Transverse colon (tissue), 4 donors: ENCODE data around the gene NOTCH2. TPM values are rescaled to one million over a fixed set of nuclear protein-coding genes. Genes with fewer than 3 reads are reported as not detected.

Experiments used
- DNase-seq: peaks from one replicate; pipeline ENCODE4 v3.0.0-alpha.2; 2019
- H3K27ac ChIP-seq, 4 donors: fragments of 200-600 bp; sonication (generic); 2 replicates each; pipeline ENCODE4 v1.5.1; 2016 to 2018; ENCODE audit warnings: inconsistent platforms in 4 of 4
- H3K27me3 ChIP-seq: fragments of 200-600 bp; sonication (generic); 2 replicates; pipeline ENCODE4 v1.5.1; 2017; ENCODE audit warnings: inconsistent platforms
- H3K36me3 ChIP-seq, 4 donors: fragments of 200-600 bp; sonication (generic); 2 replicates each; pipeline ENCODE4 v1.5.1; 2017 to 2019; ENCODE audit warnings: inconsistent platforms in 4 of 4
- H3K4me1 ChIP-seq, 4 donors: fragments of 200-600 bp; sonication (generic); 2 replicates each; pipeline ENCODE4 v1.5.1; 2017 to 2020; ENCODE audit warnings: inconsistent platforms in 4 of 4
- H3K4me3 ChIP-seq, 4 donors: fragments of 200-600 bp; sonication (generic); 1 replicate in 1 of 4; 2 replicates in 3 of 4; pipeline versions ENCODE4 v1.5.1 to v1.6.1; 2017 to 2019; ENCODE audit warnings: inconsistent platforms in 4 of 4
- H3K9me3 ChIP-seq, 2 donors: fragments of 200-600 bp; sonication (generic); 2 replicates each; pipeline ENCODE4 v1.5.1; 2017 to 2019; ENCODE audit warnings: inconsistent platforms in 2 of 2
- CTCF ChIP-seq, 5 experiments: fragments of 200-600 bp in 3 of 5; fragments of 450-650 bp in 2 of 5; sonication (generic) in 3 of 5; IDR thresholded peaks; 1 replicate in 2 of 5; 2 replicates in 3 of 5; pipeline ENCODE4 v1.5.1; 2016 to 2017; ENCODE audit warnings: antibody characterized with exemption in 5 of 5, inconsistent platforms in 3 of 5, mild to moderate bottlenecking in 2 of 5, moderate library complexity in 1 of 5
- EP300 ChIP-seq: sonication (generic); formaldehyde crosslinking; IDR thresholded peaks from one replicate; pipeline ENCODE4 v1.6.1; 2017; ENCODE audit warnings: antibody characterized with exemption, low read depth
- POLR2A ChIP-seq: fragments of 450-650 bp; IDR thresholded peaks from one replicate; pipeline ENCODE4 v1.6.1; 2016; ENCODE audit warnings: antibody characterized with exemption, mild to moderate bottlenecking, moderate library complexity
- POLR2AphosphoS5 ChIP-seq, 3 donors: sonication (generic); formaldehyde crosslinking; IDR thresholded peaks; one replicate each; pipeline ENCODE4 v1.6.1; 2016; ENCODE audit warnings: antibody characterized with exemption in 3 of 3
- WGBS, 2 donors: methylation state at CpG; one replicate each; pipeline ENCODE4 v1.1.5; 2018; ENCODE audit warnings: low coverage in 1 of 2; 5-methylcytosine and 5-hydroxymethylcytosine counted together
- in situ Hi-C, 4 donors: fragments of 200-750 bp; cut with MboI; loops; one replicate each; pipeline versions ENCODE4 v1.15.0 to v1.15.1; 2017; ENCODE audit warnings: low sequenced_read_pairs in 3 of 4, low pct_ligation_motif_present in 1 of 4, low pct_unique_long_range_greater_than_20kb in 1 of 4
- intact Hi-C: fragments of 100-400 bp; cut with DNase I; formaldehyde crosslinking; loops from one replicate; pipeline ENCODE4 v1.15.1; 2023; ENCODE audit warnings: low total_unique reads
- total RNA-seq, 4 donors: library from RNA; depleted of rRNA; stranded (reverse); fragments of >200 nt; gene quantifications; one replicate each; pipeline ENCODE4 v1.1.0, GENCODE V29; 2016

Gene NOTCH2
- total RNA-seq, 4 donors from 2014 or later = 24.7 to 80.0 (median 47.1) TPM

DNA sequence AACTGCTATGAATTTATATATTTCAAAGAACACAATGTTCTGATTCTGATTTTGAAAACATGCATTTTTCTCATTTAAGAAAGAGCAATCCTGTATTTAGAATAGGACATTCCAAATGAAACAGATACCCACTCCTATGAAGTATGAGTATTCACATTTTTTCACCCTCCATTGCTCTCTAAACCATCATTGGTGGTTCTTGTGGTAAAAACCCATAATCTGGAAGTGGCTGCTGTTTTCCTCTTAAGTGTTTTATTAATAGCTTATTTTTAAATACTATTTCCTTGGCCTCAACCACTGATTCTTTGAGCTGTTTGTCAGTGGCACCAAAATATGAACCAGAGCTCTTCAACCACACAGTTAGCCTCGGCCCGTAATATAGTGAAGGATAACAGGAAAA lies 113.2 kb downstream of the NOTCH2 start:
- intact Hi-C loops = no loop called here
- H3K9me3 ChIP-seq = no peaks in the 10 kb centered on the region
- 78 to 91% methylated on average over 2 of the region's 2 CpGs for WGBS, 2 donors
- TF ChIP-seq POLR2A (no peak), POLR2AphosphoS5 (IDR thresholded peaks at IDR 0.05) (no peak), CTCF (IDR thresholded peaks at IDR 0.05) (no peak), EP300 (no peak)
- no peak overlapping the region for H3K27ac ChIP-seq
- H3K4me1 ChIP-seq = no peaks in the 10 kb centered on the region
- peaks cover 0 to 13% (median 6%) of the 10 kb centered on the region in 4 donors for H3K36me3 ChIP-seq
- in situ Hi-C loops = no loop called here
- H3K4me3 ChIP-seq = no peak overlapping the region
- H3K27me3 ChIP-seq = no peaks in the 10 kb centered on the region
- no peak for DNase-seq

DNA sequence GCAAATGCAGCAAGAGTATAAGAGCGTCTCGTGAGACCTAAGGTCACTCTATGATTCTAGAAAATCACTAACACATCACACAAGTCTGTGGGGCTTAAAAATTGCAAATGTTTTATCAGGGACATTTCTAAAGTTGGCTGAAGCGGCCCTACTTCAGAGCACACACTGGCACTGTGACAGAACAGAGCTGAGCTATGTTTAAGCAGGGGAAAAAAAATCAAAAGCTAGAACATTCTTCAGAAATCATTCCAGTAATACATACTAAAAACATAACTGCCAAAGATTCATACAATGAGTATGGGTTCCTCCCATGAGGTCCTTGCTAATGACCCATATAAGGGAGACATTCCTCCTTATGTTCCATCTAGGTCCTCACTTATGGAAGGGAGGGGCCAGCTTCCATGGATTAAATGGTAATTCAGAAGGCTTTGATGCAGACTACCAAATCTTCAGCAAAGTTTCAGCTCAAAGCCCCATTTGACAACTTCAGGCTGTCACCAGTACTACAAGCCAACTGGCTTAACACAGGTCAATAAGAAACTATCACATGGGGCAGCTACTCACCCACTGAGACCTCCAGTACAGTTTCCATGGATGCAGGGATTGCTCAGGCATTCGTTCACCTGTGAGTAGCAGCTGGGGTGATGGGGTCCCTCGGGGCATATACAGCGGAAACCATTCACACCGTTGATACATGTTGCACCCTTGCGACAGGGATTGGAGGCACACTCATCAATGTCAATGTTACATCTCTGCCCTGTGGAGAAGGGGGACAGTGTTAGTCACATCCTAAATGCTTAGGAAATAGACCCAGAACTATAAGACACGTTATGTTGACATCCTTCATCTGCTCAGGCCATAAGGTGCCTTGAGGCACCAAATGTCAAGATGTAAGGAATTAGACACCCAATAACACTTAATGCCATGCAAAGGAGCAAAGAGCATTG lies 114.7 kb downstream of the NOTCH2 start:
- no peaks in the 10 kb centered on the region for H3K9me3 ChIP-seq
- in situ Hi-C loops = no loop called here
- H3K4me1 ChIP-seq = no peaks in the 10 kb centered on the region
- intact Hi-C loops = no loop called here
- no peak for DNase-seq
- H3K36me3 ChIP-seq = peaks cover 0 to 16% (median 6%) of the 10 kb centered on the region in 4 donors
- H3K27ac ChIP-seq = no peak overlapping the region
- WGBS, 2 donors = 83 to 89% methylated on average over 2 to 9 of the region's 9 CpGs
- TF ChIP-seq EP300 (no peak), POLR2A (no peak), CTCF (IDR thresholded peaks at IDR 0.05) (no peak), POLR2AphosphoS5 (IDR thresholded peaks at IDR 0.05) (no peak)
- no peaks in the 10 kb centered on the region for H3K27me3 ChIP-seq
- H3K4me3 ChIP-seq = no peak overlapping the region

DNA sequence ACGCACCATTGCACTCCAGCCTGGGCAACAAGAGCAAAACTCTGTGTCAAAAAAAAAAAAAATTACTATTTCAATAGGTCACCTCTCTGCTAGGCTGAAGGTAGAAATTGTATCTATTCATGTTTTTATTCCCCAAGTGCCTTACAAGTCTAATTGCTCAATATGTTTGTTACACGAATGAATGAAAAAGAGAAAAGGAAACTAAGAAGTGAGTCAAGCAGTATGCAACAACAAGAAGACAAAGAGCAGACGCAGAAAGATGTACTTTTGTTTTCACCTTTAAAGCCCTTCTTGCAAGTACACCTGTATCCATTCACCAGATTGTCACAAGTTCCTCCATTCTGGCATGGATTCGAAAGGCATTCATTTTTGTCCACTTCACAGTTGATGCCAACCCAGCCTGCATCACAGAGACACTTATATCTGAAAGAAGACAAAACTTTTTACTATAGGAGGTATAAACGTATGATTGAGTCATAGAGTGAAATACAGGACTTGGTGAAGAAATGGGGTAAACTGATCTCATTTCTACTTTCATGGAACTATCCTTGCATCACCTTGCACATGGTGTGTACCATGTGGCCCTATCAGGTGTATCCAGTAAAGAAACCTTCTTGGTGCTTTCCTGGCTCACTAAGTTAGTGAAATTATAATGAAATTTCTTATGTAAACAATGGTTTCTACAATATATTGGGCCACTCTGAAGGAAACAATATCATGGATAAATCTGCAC lies 116.0 kb downstream of the NOTCH2 start:
- no peak overlapping the region for H3K4me3 ChIP-seq
- no peaks in the 10 kb centered on the region for H3K9me3 ChIP-seq
- 80 to 93% methylated on average over 4 to 5 of the region's 5 CpGs for WGBS, 2 donors
- in situ Hi-C loops (no loop called here), intact Hi-C loops (no loop called here)
- H3K27me3 ChIP-seq = no peaks in the 10 kb centered on the region
- no peak for DNase-seq
- no peaks in the 10 kb centered on the region for H3K4me1 ChIP-seq
- H3K27ac ChIP-seq = no peak overlapping the region
- TF ChIP-seq POLR2AphosphoS5 (IDR thresholded peaks at IDR 0.05) (no peak), POLR2A (no peak), EP300 (no peak), CTCF (IDR thresholded peaks at IDR 0.05) (no peak)
- peaks cover 0 to 16% (median 6%) of the 10 kb centered on the region in 4 donors for H3K36me3 ChIP-seq

- Histone ChIP-seq H3K27ac (no peak overlapping the region), H3K36me3 (peaks cover 0 to 17% (median 8%) of the 10 kb centered on the region in 4 donors), H3K4me3 (no peak overlapping the region), H3K9me3 (no peaks in the 10 kb centered on the region), H3K27me3 (no peaks in the 10 kb centered on the region), H3K4me1 (no peaks in the 10 kb centered on the region)
- in situ Hi-C loops (no loop called here), intact Hi-C loops (no loop called here)
- WGBS, 2 donors = 83 to 96% methylated on average over 1 to 5 of the region's 5 CpGs
- TF ChIP-seq CTCF (IDR thresholded peaks at IDR 0.05) (no peak), POLR2AphosphoS5 (IDR thresholded peaks at IDR 0.05) (no peak), POLR2A (no peak), EP300 (no peak)
- no peak for DNase-seq
These were observed 117.0 kb downstream of the NOTCH2 start for GRCh38 chr1:119952496-119952895.
